HFFc6 (cell line): ENCODE measurements around the gene RASGEF1B. TPM values are rescaled to one million over a fixed set of nuclear protein-coding genes. Genes with fewer than 3 reads are reported as not detected.

Source experiments
- DNase-seq: peaks from one replicate; pipeline ENCODE4 v3.0.0-alpha.2; 2018
- H3K27ac Mint-ChIP-seq: 2 replicates; pipeline ENCODE4 v1.8.0; 2020; ENCODE audit warnings: mild to moderate bottlenecking, mixed read lengths
- H3K27me3 Mint-ChIP-seq: 2 replicates; pipeline ENCODE4 v1.8.0; 2021; ENCODE audit warnings: mild to moderate bottlenecking, moderate library complexity, mixed read lengths; ENCODE audit not compliant: insufficient read depth
- H3K36me3 Mint-ChIP-seq: 2 replicates; pipeline ENCODE4 v1.8.0; 2021; ENCODE audit warnings: low read depth, mixed read lengths
- H3K4me1 Mint-ChIP-seq: 2 replicates; pipeline ENCODE4 v1.8.0; 2020; ENCODE audit warnings: low read depth, mixed read lengths
- H3K4me3 Mint-ChIP-seq: 2 replicates; pipeline ENCODE4 v1.8.0; 2020; ENCODE audit warnings: mild to moderate bottlenecking, moderate library complexity, mixed read lengths
- H3K9me3 Mint-ChIP-seq: 2 replicates; pipeline ENCODE4 v1.8.0; 2020; ENCODE audit warnings: mild to moderate bottlenecking, mixed read lengths
- total RNA-seq, 6 experiments: library from RNA; stranded (reverse); fragmentation: NEBNext Ultra II Directional; extraction: Animal tissue kit (Norgen Biotek cat#: 25700); gene quantifications; 2 replicates in 1 of 6; 3 replicates in 5 of 6; pipeline ENCODE4 v1.2.3, GENCODE V29; 2021
- TF ChIP-seq, protein P1 (sequence below): fragments of 200-600 bp; sonication (generic); IDR thresholded peaks from 2 replicates; pipeline ENCODE4 v1.5.0; 2021; ENCODE audit warnings: antibody characterized with exemption, mild to moderate bottlenecking

Gene RASGEF1B
- total RNA-seq, 6 experiments from 2014 or later = not detected

DNA sequence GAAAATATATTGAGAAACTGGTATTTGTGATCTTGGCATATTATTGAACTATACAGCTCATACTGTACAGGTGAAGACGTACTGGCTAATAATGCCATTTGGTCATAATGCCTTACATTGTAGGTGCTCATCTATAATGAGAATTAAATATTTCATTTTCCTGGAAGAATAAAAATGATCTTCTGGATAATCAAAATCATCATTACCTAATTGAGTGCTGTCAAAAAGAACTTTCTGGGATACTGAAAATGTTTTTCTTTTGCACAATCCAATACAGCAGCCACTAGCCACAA, 4.1 kb downstream of the RASGEF1B start:
- no peak for DNase-seq
- Mint-ChIP-seq H3K4me1 (peaks cover 19% of the 10 kb centered on the region), H3K9me3 (no peaks in the 10 kb centered on the region), H3K27ac (no peak overlapping the region), H3K4me3 (no peak overlapping the region), H3K36me3 (no peaks in the 10 kb centered on the region), H3K27me3 (peaks cover 9% of the 10 kb centered on the region)
- TF ChIP-seq, protein P1, sequence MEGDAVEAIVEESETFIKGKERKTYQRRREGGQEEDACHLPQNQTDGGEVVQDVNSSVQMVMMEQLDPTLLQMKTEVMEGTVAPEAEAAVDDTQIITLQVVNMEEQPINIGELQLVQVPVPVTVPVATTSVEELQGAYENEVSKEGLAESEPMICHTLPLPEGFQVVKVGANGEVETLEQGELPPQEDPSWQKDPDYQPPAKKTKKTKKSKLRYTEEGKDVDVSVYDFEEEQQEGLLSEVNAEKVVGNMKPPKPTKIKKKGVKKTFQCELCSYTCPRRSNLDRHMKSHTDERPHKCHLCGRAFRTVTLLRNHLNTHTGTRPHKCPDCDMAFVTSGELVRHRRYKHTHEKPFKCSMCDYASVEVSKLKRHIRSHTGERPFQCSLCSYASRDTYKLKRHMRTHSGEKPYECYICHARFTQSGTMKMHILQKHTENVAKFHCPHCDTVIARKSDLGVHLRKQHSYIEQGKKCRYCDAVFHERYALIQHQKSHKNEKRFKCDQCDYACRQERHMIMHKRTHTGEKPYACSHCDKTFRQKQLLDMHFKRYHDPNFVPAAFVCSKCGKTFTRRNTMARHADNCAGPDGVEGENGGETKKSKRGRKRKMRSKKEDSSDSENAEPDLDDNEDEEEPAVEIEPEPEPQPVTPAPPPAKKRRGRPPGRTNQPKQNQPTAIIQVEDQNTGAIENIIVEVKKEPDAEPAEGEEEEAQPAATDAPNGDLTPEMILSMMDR = peak; percentile 44

DNA sequence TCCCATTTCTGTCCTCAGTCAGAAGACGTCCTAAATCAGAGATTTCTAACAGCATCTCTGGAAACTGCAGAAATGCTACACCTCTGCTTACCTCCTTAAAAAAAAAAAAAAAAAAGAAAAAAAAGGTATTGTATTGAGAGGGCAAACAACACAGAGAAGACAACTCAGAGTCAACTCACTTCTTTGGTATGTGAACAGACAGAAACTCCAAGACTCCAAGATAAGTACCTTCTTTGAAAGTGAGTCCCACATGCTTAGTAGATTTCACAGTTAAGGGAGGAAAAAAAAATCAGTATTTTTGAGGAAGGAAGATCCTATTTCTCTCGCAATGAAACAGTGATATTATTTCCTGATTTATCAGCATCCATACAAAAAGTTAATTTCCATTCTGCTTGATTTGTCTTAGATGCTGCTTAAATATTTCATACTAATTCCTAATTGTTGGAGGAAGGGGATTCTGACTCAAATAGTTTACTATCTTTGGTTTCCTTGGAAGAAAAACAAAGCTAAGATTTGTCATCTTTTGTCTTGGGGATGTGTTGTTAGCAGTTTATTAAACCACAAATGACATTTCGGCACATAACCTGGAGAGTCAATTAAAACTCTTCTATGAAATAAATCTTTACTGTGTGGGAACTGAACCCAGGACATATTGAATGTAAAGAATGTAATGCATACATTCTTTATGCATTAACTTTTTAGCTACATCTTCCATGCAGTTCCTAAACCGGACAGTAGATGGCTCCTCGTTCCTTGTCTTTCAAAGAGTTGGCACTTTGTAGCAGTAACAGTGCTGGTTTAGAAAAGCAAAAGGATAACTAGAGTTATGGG, 4.7 kb downstream of the RASGEF1B start:
- no peak overlapping the region for H3K4me3 Mint-ChIP-seq
- no peaks in the 10 kb centered on the region for H3K36me3 Mint-ChIP-seq
- peaks cover 14% of the 10 kb centered on the region for H3K4me1 Mint-ChIP-seq
- H3K27me3 Mint-ChIP-seq = peaks cover 9% of the 10 kb centered on the region
- no peaks in the 10 kb centered on the region for H3K9me3 Mint-ChIP-seq
- TF ChIP-seq, protein P1 = peak; percentile 94
- DNase-seq = peak; percentile 62
- no peak overlapping the region for H3K27ac Mint-ChIP-seq

DNA sequence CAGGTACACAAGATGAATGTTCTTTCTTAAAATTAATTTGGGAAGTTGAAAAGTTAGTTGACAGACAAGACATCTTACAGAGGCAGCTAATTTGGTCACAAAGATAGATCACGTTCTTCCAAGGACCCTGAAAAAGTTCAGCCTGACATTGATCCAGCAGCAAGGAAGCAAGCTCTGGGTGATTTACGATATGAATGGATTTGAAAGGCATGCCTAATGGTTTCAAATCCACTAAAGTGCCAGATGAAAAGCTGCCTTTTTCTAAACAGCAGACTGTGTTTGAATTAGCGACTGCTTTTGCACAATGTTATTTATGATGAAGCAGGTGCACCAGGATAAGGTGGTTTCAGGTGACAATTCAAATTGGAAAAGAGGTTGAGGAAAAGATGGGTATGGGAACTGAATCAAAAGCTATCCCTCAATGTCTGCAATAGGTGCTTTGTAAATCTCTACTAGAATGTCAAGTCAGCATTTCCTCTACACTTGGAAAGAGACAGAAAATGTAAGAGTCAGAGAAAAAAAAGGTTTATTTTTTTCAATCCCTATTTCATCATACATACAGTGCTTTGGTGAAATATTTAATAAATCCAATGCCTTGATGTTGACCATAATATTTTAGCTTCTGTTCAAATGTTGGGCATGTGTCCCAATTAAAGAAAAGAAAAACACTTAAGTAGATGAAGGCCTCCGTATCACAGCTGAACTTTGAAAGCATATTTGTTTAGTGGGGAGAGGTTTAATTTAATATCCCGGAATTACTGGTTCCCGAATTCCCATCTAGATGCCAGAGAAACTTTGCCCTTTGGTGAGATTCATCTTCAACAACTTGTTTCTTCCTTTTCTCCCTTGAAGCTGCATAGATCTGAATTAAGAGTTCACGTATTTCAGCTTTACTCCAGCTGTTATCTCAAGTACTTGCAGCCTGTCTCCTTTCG, 6.0 kb downstream of the RASGEF1B start:
- Mint-ChIP-seq H3K36me3 (no peaks in the 10 kb centered on the region), H3K27ac (no peak overlapping the region), H3K4me3 (no peak overlapping the region), H3K4me1 (peaks cover 5% of the 10 kb centered on the region; the same call in 1 of the 2 replicates), H3K27me3 (peaks cover 6% of the 10 kb centered on the region), H3K9me3 (no peaks in the 10 kb centered on the region)
- DNase-seq = no peak
- TF ChIP-seq, protein P1 = no peak

DNA sequence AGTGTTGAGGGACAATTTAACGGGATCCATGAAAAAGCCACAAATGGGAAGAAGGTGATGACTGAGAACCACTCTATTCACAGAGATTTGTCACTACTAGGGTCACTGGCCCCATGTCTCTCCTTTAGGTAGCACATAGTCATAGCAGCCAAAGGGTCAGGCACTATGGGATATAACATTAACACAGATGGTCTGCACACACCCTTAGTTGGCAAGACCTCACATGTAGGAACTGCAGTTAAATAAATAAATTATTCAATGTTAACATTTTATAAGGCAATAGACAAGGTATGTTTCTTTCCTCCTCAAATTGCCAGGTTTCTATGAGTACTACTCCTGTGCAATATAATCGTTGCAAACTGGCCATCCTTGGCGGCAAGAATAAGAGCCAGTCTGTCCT, 10.9 kb downstream of the RASGEF1B start:
- Mint-ChIP-seq H3K27me3 (no peaks in the 10 kb centered on the region; the same call in 1 of the 2 replicates), H3K36me3 (no peaks in the 10 kb centered on the region), H3K9me3 (no peaks in the 10 kb centered on the region), H3K27ac (no peak overlapping the region), H3K4me3 (no peak overlapping the region), H3K4me1 (no peaks in the 10 kb centered on the region)
- TF ChIP-seq, protein P1 = no peak
- DNase-seq = no peak

DNA sequence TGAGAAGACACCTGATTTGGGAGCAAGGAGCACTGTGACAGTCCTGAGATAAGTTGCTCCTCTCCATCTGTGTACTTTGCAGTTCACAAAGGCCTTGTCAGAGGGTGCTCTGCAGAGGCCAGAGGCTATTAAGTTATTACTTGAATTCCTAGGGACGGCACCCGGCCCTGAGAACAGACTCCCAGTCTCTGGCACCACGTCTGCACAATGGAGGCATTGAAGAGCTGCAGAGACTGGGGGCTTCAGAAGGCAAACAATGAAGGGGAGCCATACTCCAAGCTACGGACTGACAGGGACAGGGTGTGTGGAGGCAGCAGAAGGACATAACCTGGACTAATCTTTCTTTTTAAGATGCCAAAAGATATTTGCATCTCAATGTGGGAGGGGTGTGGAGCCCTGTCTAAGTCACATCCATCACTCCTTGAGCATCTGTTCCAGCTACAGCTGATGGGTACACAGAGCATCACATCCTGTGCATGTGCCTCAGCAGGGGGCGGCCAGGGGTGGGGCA, 11.5 kb downstream of the RASGEF1B start:
- Mint-ChIP-seq H3K27ac (no peak overlapping the region), H3K36me3 (no peaks in the 10 kb centered on the region), H3K4me1 (no peaks in the 10 kb centered on the region), H3K27me3 (no peaks in the 10 kb centered on the region; the same call in 1 of the 2 replicates), H3K4me3 (no peak overlapping the region), H3K9me3 (no peaks in the 10 kb centered on the region)
- TF ChIP-seq, protein P1 = no peak
- no peak for DNase-seq
